ENCODE measurements around the gene ZBTB25. TPM values are rescaled to one million over a fixed set of nuclear protein-coding genes. Genes with fewer than 3 reads are reported as not detected.
A peak's percentile ranks its signal among the peaks of the same experiment; 100 is the strongest.

Gene ZBTB25
- total and polyA plus RNA-seq, 8 donors, result 2.3 to 10.1 (median 3.6) TPM

DNA sequence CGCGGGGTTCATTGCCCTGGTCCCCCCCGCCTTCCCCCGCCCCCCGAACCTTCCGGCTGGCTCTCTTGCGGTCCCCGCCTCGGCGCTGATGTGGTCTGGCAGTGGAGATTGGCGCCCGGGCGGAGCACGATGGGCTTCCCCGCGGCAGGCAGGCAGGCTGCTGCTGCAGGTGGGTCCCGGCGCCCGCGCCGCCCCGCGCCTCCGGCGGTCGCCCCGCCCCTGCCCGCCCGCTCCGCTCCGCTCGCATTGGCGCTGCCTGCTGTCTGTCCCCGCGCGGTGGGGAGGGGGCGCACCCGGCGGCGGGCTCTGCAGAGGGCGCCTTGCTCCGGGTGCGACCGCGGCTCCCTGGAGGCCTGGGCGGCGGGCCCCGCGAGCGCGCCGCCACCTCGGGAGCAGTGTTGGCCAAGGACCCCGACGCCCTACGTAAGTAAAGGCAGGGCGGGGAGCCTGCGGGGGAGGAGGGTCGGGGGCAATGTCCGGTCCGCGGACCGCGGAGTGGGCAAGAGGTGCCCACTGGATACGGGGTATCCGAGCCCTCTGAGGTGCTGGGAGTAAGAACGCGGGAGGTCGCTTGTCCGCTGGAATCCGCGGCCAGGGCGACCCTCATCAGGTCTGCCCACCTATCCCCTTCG, 38.3 kb downstream of the ZBTB25 start, which contains the start of gene AKAP5:
TSS of gene AKAP5 (plus strand) at position 309 of the 632 bp plus-strand sequence. CDS start 2,896 bp downstream, outside the sequence.
- TF ChIP-seq POLR2AphosphoS5 (IDR thresholded peaks at IDR 0.05), result no peak
- TF ChIP-seq EP300 (IDR thresholded peaks at IDR 0.05), result no peak
- TF ChIP-seq, protein P1, sequence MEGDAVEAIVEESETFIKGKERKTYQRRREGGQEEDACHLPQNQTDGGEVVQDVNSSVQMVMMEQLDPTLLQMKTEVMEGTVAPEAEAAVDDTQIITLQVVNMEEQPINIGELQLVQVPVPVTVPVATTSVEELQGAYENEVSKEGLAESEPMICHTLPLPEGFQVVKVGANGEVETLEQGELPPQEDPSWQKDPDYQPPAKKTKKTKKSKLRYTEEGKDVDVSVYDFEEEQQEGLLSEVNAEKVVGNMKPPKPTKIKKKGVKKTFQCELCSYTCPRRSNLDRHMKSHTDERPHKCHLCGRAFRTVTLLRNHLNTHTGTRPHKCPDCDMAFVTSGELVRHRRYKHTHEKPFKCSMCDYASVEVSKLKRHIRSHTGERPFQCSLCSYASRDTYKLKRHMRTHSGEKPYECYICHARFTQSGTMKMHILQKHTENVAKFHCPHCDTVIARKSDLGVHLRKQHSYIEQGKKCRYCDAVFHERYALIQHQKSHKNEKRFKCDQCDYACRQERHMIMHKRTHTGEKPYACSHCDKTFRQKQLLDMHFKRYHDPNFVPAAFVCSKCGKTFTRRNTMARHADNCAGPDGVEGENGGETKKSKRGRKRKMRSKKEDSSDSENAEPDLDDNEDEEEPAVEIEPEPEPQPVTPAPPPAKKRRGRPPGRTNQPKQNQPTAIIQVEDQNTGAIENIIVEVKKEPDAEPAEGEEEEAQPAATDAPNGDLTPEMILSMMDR (IDR thresholded peaks at IDR 0.05), result no peak
- no peak for TF ChIP-seq POLR2A (IDR thresholded peaks at IDR 0.05)
- WGBS, 5 donors, result 0 to 3% (median 1%) methylated on average over 15 to 74 of the region's 74 CpGs
- peak within 1 kb of the TSS in 4 of 5 donors; percentile 45 to 80 (median 59) for H3K27ac ChIP-seq
- no peaks in the 10 kb centered on the region for H3K27me3 ChIP-seq
- intact Hi-C loops (cut with DNase I; ENCODE audit: low total_unique reads), result no loop called here
- H3K9me3 ChIP-seq, result no peaks in the 10 kb centered on the region
- H3K4me1 ChIP-seq, result peaks cover 3 to 21% (median 19%) of the 10 kb centered on the region in 4 donors
- peak within 1 kb of the TSS; percentile 67 to 86 (median 82) for H3K4me3 ChIP-seq
- peak; percentile 62 to 90 for DNase-seq
- H3K36me3 ChIP-seq, result peaks cover 0 to 6% (median 0%) of the 10 kb centered on the region in 4 donors

DNA sequence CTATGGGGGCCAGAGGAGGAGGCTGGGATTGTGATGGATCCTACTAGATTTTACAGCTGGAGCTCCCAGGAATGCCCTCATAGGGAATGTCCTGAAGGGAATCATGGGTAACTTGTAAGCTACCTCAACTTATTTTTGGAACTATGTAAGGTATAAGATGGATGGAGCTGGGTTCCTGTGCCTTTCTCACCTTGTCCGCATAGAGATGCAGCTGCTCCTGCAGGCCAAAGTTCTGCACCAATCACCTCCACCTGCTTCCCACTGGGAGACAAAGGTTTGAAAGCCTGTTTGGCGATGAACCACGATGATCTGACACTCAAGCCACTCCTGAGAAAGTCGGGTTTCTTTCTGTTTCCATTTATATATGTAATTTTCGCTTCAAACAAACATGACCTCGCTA, 39.0 kb downstream of the ZBTB25 start:
- Histone ChIP-seq H3K4me1 (peaks cover 3 to 21% (median 19%) of the 10 kb centered on the region in 4 donors), H3K27ac (peak overlapping the region in 2 of 5 donors; percentile 63 to 80), H3K27me3 (no peaks in the 10 kb centered on the region), H3K4me3 (peak overlapping the region; percentile 67 to 86 (median 82)), H3K9me3 (no peaks in the 10 kb centered on the region), H3K36me3 (peaks cover 0 to 12% (median 0%) of the 10 kb centered on the region in 4 donors)
- intact Hi-C loops (cut with DNase I; ENCODE audit: low total_unique reads), result no loop called here
- 7 to 17% (median 11%) methylated on average over 6 of the region's 6 CpGs for WGBS, 5 donors
- TF ChIP-seq EP300 (IDR thresholded peaks at IDR 0.05) (no peak), POLR2AphosphoS5 (IDR thresholded peaks at IDR 0.05) (no peak), POLR2A (IDR thresholded peaks at IDR 0.05) (no peak)
- TF ChIP-seq, protein P1 (IDR thresholded peaks at IDR 0.05), result no peak
- no peak for DNase-seq

- TF ChIP-seq, protein P1 (IDR thresholded peaks at IDR 0.05), result no peak
- TF ChIP-seq POLR2AphosphoS5 (IDR thresholded peaks at IDR 0.05) (no peak), POLR2A (IDR thresholded peaks at IDR 0.05) (no peak), EP300 (IDR thresholded peaks at IDR 0.05) (no peak)
- intact Hi-C loops (cut with DNase I; ENCODE audit: low total_unique reads), result no loop called here
- Histone ChIP-seq H3K27ac (no peak overlapping the region), H3K27me3 (no peaks in the 10 kb centered on the region), H3K36me3 (peaks cover 0 to 13% (median 2%) of the 10 kb centered on the region in 4 donors), H3K4me1 (peaks cover 3 to 21% (median 19%) of the 10 kb centered on the region in 4 donors), H3K4me3 (no peak overlapping the region), H3K9me3 (no peaks in the 10 kb centered on the region)
- WGBS, 5 donors, result 88 to 96% (median 91%) methylated on average over 6 of the region's 6 CpGs
- no peak for DNase-seq
Observed at GRCh38 chr14:64463873-64464272, 39.8 kb downstream of the ZBTB25 start.

DNA sequence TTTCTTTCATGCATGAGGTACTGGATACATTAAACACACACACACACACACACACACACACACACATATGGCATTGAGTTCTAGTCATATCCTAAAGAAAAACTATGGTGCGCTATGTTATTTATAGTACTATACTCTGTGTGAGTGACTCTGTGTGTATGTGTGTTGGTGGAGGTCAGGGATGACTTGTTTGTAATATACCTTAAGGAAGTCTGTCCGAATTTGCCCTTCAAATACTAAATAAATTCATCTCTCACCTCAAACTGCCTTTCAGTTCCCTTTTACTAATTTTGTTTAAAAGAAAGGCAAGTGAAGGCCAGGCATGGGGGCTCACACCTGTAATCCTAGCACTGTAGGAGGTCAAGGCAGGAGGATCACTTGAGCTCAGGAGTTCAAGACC, 40.4 kb downstream of the ZBTB25 start:
- 82 to 94% (median 91%) methylated on average over 2 of the region's 2 CpGs for WGBS, 5 donors
- no peak overlapping the region for H3K4me3 ChIP-seq
- H3K27ac ChIP-seq, result no peak overlapping the region
- TF ChIP-seq POLR2A (IDR thresholded peaks at IDR 0.05) (no peak), EP300 (IDR thresholded peaks at IDR 0.05) (no peak), POLR2AphosphoS5 (IDR thresholded peaks at IDR 0.05) (no peak)
- TF ChIP-seq, protein P1 (IDR thresholded peaks at IDR 0.05), result no peak
- no peak for DNase-seq
- H3K36me3 ChIP-seq, result peaks cover 0 to 18% (median 5%) of the 10 kb centered on the region in 4 donors
- H3K9me3 ChIP-seq, result no peaks in the 10 kb centered on the region
- intact Hi-C loops (cut with DNase I; ENCODE audit: low total_unique reads), result no loop called here
- no peaks in the 10 kb centered on the region for H3K27me3 ChIP-seq
- peaks cover 3 to 21% (median 19%) of the 10 kb centered on the region in 4 donors for H3K4me1 ChIP-seq
